ENCODE results near the gene FAM241A.

Gene FAM241A

DNA sequence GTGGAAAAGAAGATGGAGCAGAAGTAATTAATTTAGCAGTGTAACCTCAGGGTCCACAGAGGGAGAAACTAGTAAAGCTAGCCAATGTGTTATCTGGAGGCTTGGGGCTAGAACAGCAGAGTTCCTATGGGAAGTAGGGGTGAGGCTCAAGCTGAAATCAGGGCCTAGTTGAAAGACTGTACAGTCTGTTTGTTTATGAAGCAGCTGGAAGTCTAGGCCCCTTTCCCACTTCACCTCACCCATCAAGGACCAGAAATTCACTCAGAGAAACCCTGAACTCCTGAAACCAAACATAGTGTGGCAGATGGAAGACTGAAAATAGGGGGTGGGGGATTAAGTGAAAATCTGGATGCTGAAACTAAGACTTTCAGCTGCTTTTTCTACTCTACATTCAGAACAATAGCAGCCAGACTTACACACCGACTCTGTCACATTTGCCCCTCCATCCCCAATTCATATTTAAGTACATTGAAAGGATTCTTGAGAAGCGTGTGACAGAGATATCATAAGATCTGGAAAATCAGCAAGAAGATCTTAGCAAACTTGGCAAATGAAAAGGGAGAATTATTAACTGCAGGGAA lies 32.6 kb upstream of the FAM241A start:
- Histone ChIP-seq H3K9me3 (ENCODE audit: control insufficient read depth, low read length) (no peaks in the 10 kb centered on the region), H3K27ac (ENCODE audit: insufficient read depth, low read length, poor library complexity, severe bottlenecking) (no peak overlapping the region), H3K36me3 (ENCODE audit: control insufficient read depth, insufficient read depth, low read length) (no peaks in the 10 kb centered on the region), H3K4me3 (ENCODE audit: insufficient read depth, low read depth, low read length, poor library complexity, severe bottlenecking) (no peak overlapping the region), H3K4me1 (ENCODE audit: control insufficient read depth, insufficient read depth, low read length, poor library complexity, severe bottlenecking) (no peaks in the 10 kb centered on the region), H3K27me3 (replicated peaks; ENCODE audit: control insufficient read depth, insufficient read depth, low read length, poor library complexity, severe bottlenecking) (no peaks in the 10 kb centered on the region)
- no peak for DNase-seq

DNA sequence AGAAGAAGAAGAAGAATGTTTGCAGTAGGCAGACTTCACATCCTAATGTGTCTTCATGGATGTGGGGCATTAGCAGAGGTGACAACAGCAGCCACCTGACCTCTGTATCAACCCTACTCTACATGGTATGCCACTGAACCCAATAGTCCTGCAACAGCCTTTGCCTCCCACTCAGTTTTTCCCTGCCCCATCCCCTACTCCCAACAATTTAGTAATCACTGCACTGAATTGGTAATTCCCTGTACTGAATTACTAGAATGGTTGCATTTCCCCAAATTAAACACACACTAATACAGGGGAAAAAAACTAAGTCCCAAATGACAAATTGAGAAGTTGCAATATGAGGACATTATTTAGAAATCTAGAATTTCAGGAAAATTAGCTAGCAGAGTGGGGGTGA lies 31.4 kb upstream of the FAM241A start:
- Histone ChIP-seq H3K4me1 (ENCODE audit: control insufficient read depth, insufficient read depth, low read length, poor library complexity, severe bottlenecking) (no peaks in the 10 kb centered on the region), H3K27ac (ENCODE audit: insufficient read depth, low read length, poor library complexity, severe bottlenecking) (no peak overlapping the region), H3K27me3 (replicated peaks; ENCODE audit: control insufficient read depth, insufficient read depth, low read length, poor library complexity, severe bottlenecking) (no peaks in the 10 kb centered on the region), H3K9me3 (ENCODE audit: control insufficient read depth, low read length) (no peaks in the 10 kb centered on the region), H3K4me3 (ENCODE audit: insufficient read depth, low read depth, low read length, poor library complexity, severe bottlenecking) (no peak overlapping the region), H3K36me3 (ENCODE audit: control insufficient read depth, insufficient read depth, low read length) (no peaks in the 10 kb centered on the region)
- no peak for DNase-seq

DNA sequence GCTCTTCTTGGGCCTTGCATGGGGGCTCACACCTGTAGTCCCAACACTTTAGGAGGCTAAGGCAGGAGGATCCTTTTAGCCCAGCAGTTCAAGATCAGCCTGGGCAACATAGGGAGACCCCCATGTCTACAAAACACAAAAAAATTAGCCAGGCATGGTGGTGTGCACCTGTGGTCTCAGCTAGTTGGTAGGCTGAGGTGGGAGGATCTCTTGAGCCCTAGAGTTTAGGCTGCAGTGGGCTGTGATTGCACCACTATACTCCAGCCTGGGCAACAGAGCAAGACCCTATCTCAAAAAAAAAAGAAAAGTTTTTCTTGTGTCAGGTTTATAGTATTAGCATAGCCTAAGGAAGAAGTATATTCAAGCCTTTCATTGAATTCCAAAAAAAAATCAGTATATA lies 30.8 kb upstream of the FAM241A start:
- Histone ChIP-seq H3K4me1 (ENCODE audit: control insufficient read depth, insufficient read depth, low read length, poor library complexity, severe bottlenecking) (no peaks in the 10 kb centered on the region), H3K9me3 (ENCODE audit: control insufficient read depth, low read length) (no peaks in the 10 kb centered on the region), H3K36me3 (ENCODE audit: control insufficient read depth, insufficient read depth, low read length) (no peaks in the 10 kb centered on the region), H3K4me3 (ENCODE audit: insufficient read depth, low read depth, low read length, poor library complexity, severe bottlenecking) (no peak overlapping the region), H3K27me3 (replicated peaks; ENCODE audit: control insufficient read depth, insufficient read depth, low read length, poor library complexity, severe bottlenecking) (no peaks in the 10 kb centered on the region), H3K27ac (ENCODE audit: insufficient read depth, low read length, poor library complexity, severe bottlenecking) (no peak overlapping the region)
- no peak for DNase-seq

- no peaks in the 10 kb centered on the region for H3K4me1 ChIP-seq (ENCODE audit: control insufficient read depth, insufficient read depth, low read length, poor library complexity, severe bottlenecking)
- H3K27ac ChIP-seq (ENCODE audit: insufficient read depth, low read length, poor library complexity, severe bottlenecking): no peak overlapping the region
- peaks cover under 1% of the 10 kb centered on the region for H3K27me3 ChIP-seq (replicated peaks; ENCODE audit: control insufficient read depth, insufficient read depth, low read length, poor library complexity, severe bottlenecking)
- no peaks in the 10 kb centered on the region for H3K36me3 ChIP-seq (ENCODE audit: control insufficient read depth, insufficient read depth, low read length)
- no peak overlapping the region for H3K4me3 ChIP-seq (ENCODE audit: insufficient read depth, low read depth, low read length, poor library complexity, severe bottlenecking)
- H3K9me3 ChIP-seq (ENCODE audit: control insufficient read depth, low read length): no peaks in the 10 kb centered on the region
- no peak for DNase-seq
These were observed 26.4 kb upstream of the FAM241A start for GRCh38 chr4:112118742-112119352.

GRCh38 chr4:112119353-112119783 lies 25.9 kb upstream of the FAM241A start:
- no peaks in the 10 kb centered on the region for H3K9me3 ChIP-seq (ENCODE audit: control insufficient read depth, low read length)
- no peak overlapping the region for H3K27ac ChIP-seq (ENCODE audit: insufficient read depth, low read length, poor library complexity, severe bottlenecking)
- no peak for DNase-seq
- no peaks in the 10 kb centered on the region for H3K36me3 ChIP-seq (ENCODE audit: control insufficient read depth, insufficient read depth, low read length)
- H3K27me3 ChIP-seq (replicated peaks; ENCODE audit: control insufficient read depth, insufficient read depth, low read length, poor library complexity, severe bottlenecking): peaks cover 4% of the 10 kb centered on the region
- H3K4me1 ChIP-seq (ENCODE audit: control insufficient read depth, insufficient read depth, low read length, poor library complexity, severe bottlenecking): no peaks in the 10 kb centered on the region
- H3K4me3 ChIP-seq (ENCODE audit: insufficient read depth, low read depth, low read length, poor library complexity, severe bottlenecking): no peak overlapping the region

GRCh38 chr4:112120021-112120420 lies 25.2 kb upstream of the FAM241A start:
- Histone ChIP-seq H3K27ac (ENCODE audit: insufficient read depth, low read length, poor library complexity, severe bottlenecking) (no peak overlapping the region), H3K4me3 (ENCODE audit: insufficient read depth, low read depth, low read length, poor library complexity, severe bottlenecking) (no peak overlapping the region), H3K4me1 (ENCODE audit: control insufficient read depth, insufficient read depth, low read length, poor library complexity, severe bottlenecking) (no peaks in the 10 kb centered on the region), H3K36me3 (ENCODE audit: control insufficient read depth, insufficient read depth, low read length) (no peaks in the 10 kb centered on the region), H3K9me3 (ENCODE audit: control insufficient read depth, low read length) (no peaks in the 10 kb centered on the region), H3K27me3 (replicated peaks; ENCODE audit: control insufficient read depth, insufficient read depth, low read length, poor library complexity, severe bottlenecking) (peaks cover 4% of the 10 kb centered on the region)
- DNase-seq: no peak

- Histone ChIP-seq H3K27ac (ENCODE audit: insufficient read depth, low read length, poor library complexity, severe bottlenecking) (no peak overlapping the region), H3K9me3 (ENCODE audit: control insufficient read depth, low read length) (no peaks in the 10 kb centered on the region), H3K27me3 (replicated peaks; ENCODE audit: control insufficient read depth, insufficient read depth, low read length, poor library complexity, severe bottlenecking) (peaks cover 4% of the 10 kb centered on the region), H3K4me3 (ENCODE audit: insufficient read depth, low read depth, low read length, poor library complexity, severe bottlenecking) (no peak overlapping the region), H3K36me3 (ENCODE audit: control insufficient read depth, insufficient read depth, low read length) (no peaks in the 10 kb centered on the region), H3K4me1 (ENCODE audit: control insufficient read depth, insufficient read depth, low read length, poor library complexity, severe bottlenecking) (no peaks in the 10 kb centered on the region)
- DNase-seq: no peak
These were observed 19.8 kb upstream of the FAM241A start for GRCh38 chr4:112125416-112125815.

GRCh38 chr4:112127048-112127637 lies 18.1 kb upstream of the FAM241A start:
- no peaks in the 10 kb centered on the region for H3K4me1 ChIP-seq (ENCODE audit: control insufficient read depth, insufficient read depth, low read length, poor library complexity, severe bottlenecking)

DNA sequence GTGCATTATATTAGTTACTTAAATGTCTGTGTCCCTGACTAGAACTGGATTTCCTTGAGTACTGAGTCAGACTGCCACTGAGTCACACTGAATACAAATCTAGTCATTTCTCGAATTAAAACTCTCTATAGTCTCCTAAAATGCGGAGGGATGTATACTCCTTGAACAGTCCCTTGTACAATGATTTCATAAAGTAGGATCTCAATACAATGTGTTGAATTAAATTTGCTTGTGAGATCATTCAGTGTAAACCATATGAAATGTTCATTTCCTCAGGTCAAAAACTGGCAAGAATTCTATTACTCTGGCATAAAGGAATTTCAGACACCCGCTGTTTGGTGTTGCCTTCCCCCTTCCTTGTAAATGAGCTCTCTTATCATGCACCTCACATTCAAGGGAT lies 17.5 kb upstream of the FAM241A start:
- Histone ChIP-seq H3K36me3 (ENCODE audit: control insufficient read depth, insufficient read depth, low read length) (no peaks in the 10 kb centered on the region), H3K9me3 (ENCODE audit: control insufficient read depth, low read length) (no peaks in the 10 kb centered on the region), H3K27ac (ENCODE audit: insufficient read depth, low read length, poor library complexity, severe bottlenecking) (no peak overlapping the region), H3K27me3 (replicated peaks; ENCODE audit: control insufficient read depth, insufficient read depth, low read length, poor library complexity, severe bottlenecking) (peaks cover 4% of the 10 kb centered on the region), H3K4me3 (ENCODE audit: insufficient read depth, low read depth, low read length, poor library complexity, severe bottlenecking) (no peak overlapping the region), H3K4me1 (ENCODE audit: control insufficient read depth, insufficient read depth, low read length, poor library complexity, severe bottlenecking) (no peaks in the 10 kb centered on the region)
- no peak for DNase-seq

More at GRCh38 chr4:112127048-112127637, 18.1 kb upstream of the FAM241A start:
- Histone ChIP-seq H3K27me3 (replicated peaks; ENCODE audit: control insufficient read depth, insufficient read depth, low read length, poor library complexity, severe bottlenecking) (peaks cover 4% of the 10 kb centered on the region), H3K9me3 (ENCODE audit: control insufficient read depth, low read length) (no peaks in the 10 kb centered on the region), H3K27ac (ENCODE audit: insufficient read depth, low read length, poor library complexity, severe bottlenecking) (no peak overlapping the region), H3K4me3 (ENCODE audit: insufficient read depth, low read depth, low read length, poor library complexity, severe bottlenecking) (no peak overlapping the region), H3K36me3 (ENCODE audit: control insufficient read depth, insufficient read depth, low read length) (no peaks in the 10 kb centered on the region)
- DNase-seq: no peak

DNA sequence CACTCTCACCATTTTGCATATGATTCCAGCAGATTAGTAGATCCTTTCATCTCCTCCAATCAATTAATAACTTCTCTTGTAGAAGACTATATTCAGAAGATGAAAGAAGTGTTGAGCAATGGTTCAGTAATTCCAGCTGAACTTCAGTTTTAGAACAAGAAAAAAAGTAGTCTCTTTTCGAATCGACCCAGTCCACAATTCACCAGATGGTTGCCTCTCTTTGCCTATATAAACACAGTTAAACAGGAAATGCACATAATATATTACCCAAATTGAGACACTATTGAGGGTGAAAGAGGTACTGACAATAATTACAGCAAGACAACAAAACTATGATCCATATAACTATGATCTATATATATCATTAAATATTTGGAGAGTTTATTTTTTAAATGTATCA lies 16.8 kb upstream of the FAM241A start:
- H3K27me3 ChIP-seq (replicated peaks; ENCODE audit: control insufficient read depth, insufficient read depth, low read length, poor library complexity, severe bottlenecking): peaks cover 4% of the 10 kb centered on the region
- no peaks in the 10 kb centered on the region for H3K36me3 ChIP-seq (ENCODE audit: control insufficient read depth, insufficient read depth, low read length)
- no peaks in the 10 kb centered on the region for H3K9me3 ChIP-seq (ENCODE audit: control insufficient read depth, low read length)
- no peak overlapping the region for H3K4me3 ChIP-seq (ENCODE audit: insufficient read depth, low read depth, low read length, poor library complexity, severe bottlenecking)
- no peak for DNase-seq
- no peaks in the 10 kb centered on the region for H3K4me1 ChIP-seq (ENCODE audit: control insufficient read depth, insufficient read depth, low read length, poor library complexity, severe bottlenecking)
- H3K27ac ChIP-seq (ENCODE audit: insufficient read depth, low read length, poor library complexity, severe bottlenecking): no peak overlapping the region

Measured in effector memory CD4-positive, alpha-beta T cell (primary cell).